Measurements from ENCODE around the gene NAA11. TPM values are rescaled to one million over a fixed set of nuclear protein-coding genes. Genes with fewer than 3 reads are reported as not detected.

The NAA11 gene
- polyA plus RNA-seq (2012; ENCODE audit: low read depth, missing spikeins): not detected

GRCh38 chr4:79325864-79326328 is at the start of gene NAA11:
NAA11 (minus strand) TSS chr4:79326061; CDS start chr4:79325877, 184 bp downstream.
- TF ChIP-seq TAF1 (IDR thresholded peaks at IDR 0.05; ENCODE audit: low read depth, low read length) (no peak), POU2F2 (IDR thresholded peaks at IDR 0.05; ENCODE audit: low read depth, low read length) (no peak), PAX5 (IDR thresholded peaks at IDR 0.05; ENCODE audit: insufficient read depth, low read length, severe bottlenecking) (no peak), POLR2A (IDR thresholded peaks at IDR 0.05; ENCODE audit: low read depth, low read length) (no peak), SPI1 (IDR thresholded peaks at IDR 0.05; ENCODE audit: low read depth, low read length) (no peak), POLR2AphosphoS5 (IDR thresholded peaks at IDR 0.05; ENCODE audit: low read depth, low read length) (no peak)
- no peak for DNase-seq (ENCODE audit: insufficient read length, low spot score)
- FAIRE-seq: no peak

- FAIRE-seq (no peak), DNase-seq (ENCODE audit: insufficient read length, low spot score) (no peak)
- no peak for TF ChIP-seq POU2F2 (IDR thresholded peaks at IDR 0.05; ENCODE audit: low read depth, low read length)
- TF ChIP-seq POLR2AphosphoS5 (IDR thresholded peaks at IDR 0.05; ENCODE audit: low read depth, low read length): no peak
- TF ChIP-seq POLR2A (IDR thresholded peaks at IDR 0.05; ENCODE audit: low read depth, low read length): no peak
- TF ChIP-seq PAX5 (IDR thresholded peaks at IDR 0.05; ENCODE audit: insufficient read depth, low read length, severe bottlenecking): no peak
- TF ChIP-seq SPI1 (IDR thresholded peaks at IDR 0.05; ENCODE audit: low read depth, low read length): no peak
- no peak for TF ChIP-seq TAF1 (IDR thresholded peaks at IDR 0.05; ENCODE audit: low read depth, low read length)
These were observed 44.2 kb upstream of the NAA11 start for GRCh38 chr4:79370026-79370425.

GRCh38 chr4:79367096-79367495 is 41.2 kb upstream of the NAA11 start:
- no peak for FAIRE-seq
- TF ChIP-seq SPI1 (IDR thresholded peaks at IDR 0.05; ENCODE audit: low read depth, low read length) (no peak), POU2F2 (IDR thresholded peaks at IDR 0.05; ENCODE audit: low read depth, low read length) (no peak), PAX5 (IDR thresholded peaks at IDR 0.05; ENCODE audit: insufficient read depth, low read length, severe bottlenecking) (no peak), POLR2A (IDR thresholded peaks at IDR 0.05; ENCODE audit: low read depth, low read length) (no peak), POLR2AphosphoS5 (IDR thresholded peaks at IDR 0.05; ENCODE audit: low read depth, low read length) (no peak), TAF1 (IDR thresholded peaks at IDR 0.05; ENCODE audit: low read depth, low read length) (no peak)
- no peak for DNase-seq (ENCODE audit: insufficient read length, low spot score)

GRCh38 chr4:79366422-79366821 is 40.6 kb upstream of the NAA11 start:
- DNase-seq (ENCODE audit: insufficient read length, low spot score) (no peak), FAIRE-seq (no peak)
- TF ChIP-seq PAX5 (IDR thresholded peaks at IDR 0.05; ENCODE audit: insufficient read depth, low read length, severe bottlenecking) (no peak), SPI1 (IDR thresholded peaks at IDR 0.05; ENCODE audit: low read depth, low read length) (no peak), POLR2AphosphoS5 (IDR thresholded peaks at IDR 0.05; ENCODE audit: low read depth, low read length) (no peak), TAF1 (IDR thresholded peaks at IDR 0.05; ENCODE audit: low read depth, low read length) (no peak), POU2F2 (IDR thresholded peaks at IDR 0.05; ENCODE audit: low read depth, low read length) (no peak), POLR2A (IDR thresholded peaks at IDR 0.05; ENCODE audit: low read depth, low read length) (no peak)

- TF ChIP-seq POU2F2 (IDR thresholded peaks at IDR 0.05; ENCODE audit: low read depth, low read length) (no peak), POLR2AphosphoS5 (IDR thresholded peaks at IDR 0.05; ENCODE audit: low read depth, low read length) (no peak), TAF1 (IDR thresholded peaks at IDR 0.05; ENCODE audit: low read depth, low read length) (no peak), SPI1 (IDR thresholded peaks at IDR 0.05; ENCODE audit: low read depth, low read length) (no peak), PAX5 (IDR thresholded peaks at IDR 0.05; ENCODE audit: insufficient read depth, low read length, severe bottlenecking) (no peak), POLR2A (IDR thresholded peaks at IDR 0.05; ENCODE audit: low read depth, low read length) (no peak)
- DNase-seq (ENCODE audit: insufficient read length, low spot score) (no peak), FAIRE-seq (no peak)
These were observed 38.2 kb upstream of the NAA11 start for GRCh38 chr4:79364061-79364460.

- DNase-seq (ENCODE audit: insufficient read length, low spot score): no peak
- FAIRE-seq: no peak
- no peak for TF ChIP-seq PAX5 (IDR thresholded peaks at IDR 0.05; ENCODE audit: insufficient read depth, low read length, severe bottlenecking)
- no peak for TF ChIP-seq POLR2AphosphoS5 (IDR thresholded peaks at IDR 0.05; ENCODE audit: low read depth, low read length)
- TF ChIP-seq POLR2A (IDR thresholded peaks at IDR 0.05; ENCODE audit: low read depth, low read length): no peak
- TF ChIP-seq TAF1 (IDR thresholded peaks at IDR 0.05; ENCODE audit: low read depth, low read length): no peak
- TF ChIP-seq SPI1 (IDR thresholded peaks at IDR 0.05; ENCODE audit: low read depth, low read length): no peak
- TF ChIP-seq POU2F2 (IDR thresholded peaks at IDR 0.05; ENCODE audit: low read depth, low read length): no peak
These were observed 36.8 kb upstream of the NAA11 start for GRCh38 chr4:79362626-79363025.

GRCh38 chr4:79360006-79360405 is 34.1 kb upstream of the NAA11 start:
- FAIRE-seq (no peak), DNase-seq (ENCODE audit: insufficient read length, low spot score) (no peak)
- TF ChIP-seq POU2F2 (IDR thresholded peaks at IDR 0.05; ENCODE audit: low read depth, low read length) (no peak), PAX5 (IDR thresholded peaks at IDR 0.05; ENCODE audit: insufficient read depth, low read length, severe bottlenecking) (no peak), POLR2A (IDR thresholded peaks at IDR 0.05; ENCODE audit: low read depth, low read length) (no peak)

GRCh38 chr4:79358438-79358837 is 32.6 kb upstream of the NAA11 start:
- TF ChIP-seq POLR2AphosphoS5 (IDR thresholded peaks at IDR 0.05; ENCODE audit: low read depth, low read length) (no peak), POLR2A (IDR thresholded peaks at IDR 0.05; ENCODE audit: low read depth, low read length) (no peak)
- DNase-seq (ENCODE audit: insufficient read length, low spot score) (no peak), FAIRE-seq (no peak)

GRCh38 chr4:79357365-79357764 is 31.5 kb upstream of the NAA11 start:
- TF ChIP-seq SPI1 (IDR thresholded peaks at IDR 0.05; ENCODE audit: low read depth, low read length): no peak
- no peak for DNase-seq (ENCODE audit: insufficient read length, low spot score)
- FAIRE-seq: no peak

- no peak for TF ChIP-seq POU2F2 (IDR thresholded peaks at IDR 0.05; ENCODE audit: low read depth, low read length)
- no peak for TF ChIP-seq PAX5 (IDR thresholded peaks at IDR 0.05; ENCODE audit: insufficient read depth, low read length, severe bottlenecking)
- TF ChIP-seq POLR2AphosphoS5 (IDR thresholded peaks at IDR 0.05; ENCODE audit: low read depth, low read length): no peak
- no peak for TF ChIP-seq TAF1 (IDR thresholded peaks at IDR 0.05; ENCODE audit: low read depth, low read length)
- no peak for TF ChIP-seq POLR2A (IDR thresholded peaks at IDR 0.05; ENCODE audit: low read depth, low read length)
- TF ChIP-seq SPI1 (IDR thresholded peaks at IDR 0.05; ENCODE audit: low read depth, low read length): no peak
- DNase-seq (ENCODE audit: insufficient read length, low spot score) (no peak), FAIRE-seq (peak; percentile 93)
These were observed 27.2 kb upstream of the NAA11 start for GRCh38 chr4:79353075-79353474.
